ENCODE measurements around the gene GLUL. TPM values are rescaled to one million over a fixed set of nuclear protein-coding genes. Genes with fewer than 3 reads are reported as not detected.
A peak's percentile ranks its signal among the peaks of the same experiment; 100 is the strongest.

Gene GLUL
- total RNA-seq = 417 TPM

GRCh38 chr1:182391362-182392049 lies at the start of gene GLUL:
Gene GLUL, minus strand, starts transcription at chr1:182391790. Its CDS starts 3,053 bp downstream, at chr1:182388737.
- Histone ChIP-seq H3K4me1 (ENCODE audit: insufficient read depth, low read length) (peaks cover 52% of the 10 kb centered on the region), H3K4me3 (ENCODE audit: low read length) (peak within 1 kb of the TSS; percentile 82), H3K27me3 (ENCODE audit: insufficient read depth, low read length) (no peaks in the 10 kb centered on the region), H3K9me3 (ENCODE audit: low read depth, low read length) (no peaks in the 10 kb centered on the region)

GRCh38 chr1:182438326-182438725 lies 46.7 kb upstream of the GLUL start:
- Histone ChIP-seq H3K4me1 (ENCODE audit: insufficient read depth, low read length) (no peaks in the 10 kb centered on the region), H3K9me3 (ENCODE audit: low read depth, low read length) (no peaks in the 10 kb centered on the region), H3K4me3 (ENCODE audit: low read length) (no peak overlapping the region), H3K27me3 (ENCODE audit: insufficient read depth, low read length) (no peaks in the 10 kb centered on the region)

GRCh38 chr1:182433580-182433979 lies 42.0 kb upstream of the GLUL start:
- peaks cover 15% of the 10 kb centered on the region for H3K4me1 ChIP-seq (ENCODE audit: insufficient read depth, low read length)
- H3K27me3 ChIP-seq (ENCODE audit: insufficient read depth, low read length) = no peaks in the 10 kb centered on the region
- H3K9me3 ChIP-seq (ENCODE audit: low read depth, low read length) = no peaks in the 10 kb centered on the region
- H3K4me3 ChIP-seq (ENCODE audit: low read length) = no peak overlapping the region

- peaks cover 15% of the 10 kb centered on the region for H3K4me1 ChIP-seq (ENCODE audit: insufficient read depth, low read length)
- no peaks in the 10 kb centered on the region for H3K9me3 ChIP-seq (ENCODE audit: low read depth, low read length)
- no peaks in the 10 kb centered on the region for H3K27me3 ChIP-seq (ENCODE audit: insufficient read depth, low read length)
- H3K4me3 ChIP-seq (ENCODE audit: low read length) = no peak overlapping the region
These were observed 39.7 kb upstream of the GLUL start for GRCh38 chr1:182431278-182431677.

- Histone ChIP-seq H3K4me1 (ENCODE audit: insufficient read depth, low read length) (peaks cover 15% of the 10 kb centered on the region), H3K9me3 (ENCODE audit: low read depth, low read length) (no peaks in the 10 kb centered on the region), H3K27me3 (ENCODE audit: insufficient read depth, low read length) (no peaks in the 10 kb centered on the region), H3K4me3 (ENCODE audit: low read length) (no peak overlapping the region)
These were observed 38.9 kb upstream of the GLUL start for GRCh38 chr1:182430263-182431068.

GRCh38 chr1:182428043-182428442 lies 36.5 kb upstream of the GLUL start:
- Histone ChIP-seq H3K4me1 (ENCODE audit: insufficient read depth, low read length) (peaks cover 15% of the 10 kb centered on the region), H3K27me3 (ENCODE audit: insufficient read depth, low read length) (no peaks in the 10 kb centered on the region), H3K9me3 (ENCODE audit: low read depth, low read length) (no peaks in the 10 kb centered on the region), H3K4me3 (ENCODE audit: low read length) (no peak overlapping the region)

GRCh38 chr1:182426442-182427430 lies 35.1 kb upstream of the GLUL start:
- no peaks in the 10 kb centered on the region for H3K9me3 ChIP-seq (ENCODE audit: low read depth, low read length)
- no peak overlapping the region for H3K4me3 ChIP-seq (ENCODE audit: low read length)
- H3K27me3 ChIP-seq (ENCODE audit: insufficient read depth, low read length) = no peaks in the 10 kb centered on the region
- H3K4me1 ChIP-seq (ENCODE audit: insufficient read depth, low read length) = peaks cover 15% of the 10 kb centered on the region

GRCh38 chr1:182415789-182416188 lies 24.2 kb upstream of the GLUL start:
- Histone ChIP-seq H3K27me3 (ENCODE audit: insufficient read depth, low read length) (no peaks in the 10 kb centered on the region), H3K9me3 (ENCODE audit: low read depth, low read length) (no peaks in the 10 kb centered on the region), H3K4me1 (ENCODE audit: insufficient read depth, low read length) (peaks cover 6% of the 10 kb centered on the region), H3K4me3 (ENCODE audit: low read length) (no peak overlapping the region)

- Histone ChIP-seq H3K27me3 (ENCODE audit: insufficient read depth, low read length) (no peaks in the 10 kb centered on the region), H3K4me1 (ENCODE audit: insufficient read depth, low read length) (no peaks in the 10 kb centered on the region), H3K4me3 (ENCODE audit: low read length) (no peak overlapping the region), H3K9me3 (ENCODE audit: low read depth, low read length) (no peaks in the 10 kb centered on the region)
These were observed 22.4 kb upstream of the GLUL start for GRCh38 chr1:182413969-182414368.

GRCh38 chr1:182413486-182413885 lies 21.9 kb upstream of the GLUL start:
- Histone ChIP-seq H3K4me3 (ENCODE audit: low read length) (no peak overlapping the region), H3K4me1 (ENCODE audit: insufficient read depth, low read length) (no peaks in the 10 kb centered on the region), H3K9me3 (ENCODE audit: low read depth, low read length) (no peaks in the 10 kb centered on the region), H3K27me3 (ENCODE audit: insufficient read depth, low read length) (no peaks in the 10 kb centered on the region)

- Histone ChIP-seq H3K9me3 (ENCODE audit: low read depth, low read length) (peaks cover 4% of the 10 kb centered on the region), H3K27me3 (ENCODE audit: insufficient read depth, low read length) (peaks cover 1% of the 10 kb centered on the region), H3K4me3 (ENCODE audit: low read length) (no peak overlapping the region), H3K4me1 (ENCODE audit: insufficient read depth, low read length) (no peaks in the 10 kb centered on the region)
These were observed 19.2 kb upstream of the GLUL start for GRCh38 chr1:182410620-182411273.

GRCh38 chr1:182410138-182410537 lies 18.5 kb upstream of the GLUL start:
- H3K4me1 ChIP-seq (ENCODE audit: insufficient read depth, low read length) = no peaks in the 10 kb centered on the region

GRCh38 chr1:182408435-182409075 lies 17.0 kb upstream of the GLUL start:
- peaks cover 5% of the 10 kb centered on the region for H3K27me3 ChIP-seq (ENCODE audit: insufficient read depth, low read length)
- H3K4me3 ChIP-seq (ENCODE audit: low read length) = no peak overlapping the region
- H3K9me3 ChIP-seq (ENCODE audit: low read depth, low read length) = peaks cover 8% of the 10 kb centered on the region
- no peaks in the 10 kb centered on the region for H3K4me1 ChIP-seq (ENCODE audit: insufficient read depth, low read length)

More at GRCh38 chr1:182410138-182410537, 18.5 kb upstream of the GLUL start:
- Histone ChIP-seq H3K27me3 (ENCODE audit: insufficient read depth, low read length) (peaks cover 5% of the 10 kb centered on the region), H3K4me3 (ENCODE audit: low read length) (no peak overlapping the region), H3K9me3 (ENCODE audit: low read depth, low read length) (peaks cover 8% of the 10 kb centered on the region)

- H3K4me3 ChIP-seq (ENCODE audit: low read length) = no peak overlapping the region
- peaks cover 5% of the 10 kb centered on the region for H3K27me3 ChIP-seq (ENCODE audit: insufficient read depth, low read length)
- H3K4me1 ChIP-seq (ENCODE audit: insufficient read depth, low read length) = no peaks in the 10 kb centered on the region
- peaks cover 8% of the 10 kb centered on the region for H3K9me3 ChIP-seq (ENCODE audit: low read depth, low read length)
These were observed 16.1 kb upstream of the GLUL start for GRCh38 chr1:182407724-182408123.
